Measurements from ENCODE around the gene CD58.
"Not testable (repeated sequence)": the region's sequence is repeated elsewhere in the genome, so short reads cannot be mapped to it uniquely, and the experiment has no call there.

Gene CD58

DNA sequence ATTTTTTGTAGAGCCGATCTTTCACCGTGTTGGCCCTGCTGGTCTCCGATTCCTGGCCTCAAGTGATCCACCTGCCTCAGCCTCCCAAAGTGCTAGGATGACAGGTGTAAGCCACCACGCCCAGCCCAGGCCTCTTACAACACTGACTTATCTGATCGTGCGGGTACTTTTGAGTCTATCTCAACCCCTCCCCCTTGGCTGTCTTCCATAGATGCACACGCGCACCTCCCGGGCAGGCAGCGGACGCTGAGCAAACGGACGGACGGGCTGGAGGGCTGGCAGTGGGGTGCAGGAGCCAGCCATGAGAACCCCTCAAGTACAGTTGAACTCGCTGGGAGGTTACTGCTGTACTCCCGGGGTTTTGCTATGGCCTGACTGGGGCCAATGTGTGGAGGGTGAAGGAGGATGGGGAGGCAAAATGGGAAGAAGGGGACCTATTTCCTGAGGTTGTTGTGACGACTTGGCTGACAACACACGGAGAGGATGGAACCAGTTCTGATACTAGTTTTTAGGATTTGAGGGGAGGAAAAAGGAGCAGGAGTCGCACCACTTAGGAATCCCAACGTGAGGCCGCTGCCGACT is 959 bp downstream of the CD58 start:
- peak; percentile 62 for DNase-seq

GRCh38 chr1:116569381-116569670 is 1.5 kb downstream of the CD58 start:
- no peak for DNase-seq

GRCh38 chr1:116568662-116569380 is 2.0 kb downstream of the CD58 start:
- DNase-seq: no peak

DNA sequence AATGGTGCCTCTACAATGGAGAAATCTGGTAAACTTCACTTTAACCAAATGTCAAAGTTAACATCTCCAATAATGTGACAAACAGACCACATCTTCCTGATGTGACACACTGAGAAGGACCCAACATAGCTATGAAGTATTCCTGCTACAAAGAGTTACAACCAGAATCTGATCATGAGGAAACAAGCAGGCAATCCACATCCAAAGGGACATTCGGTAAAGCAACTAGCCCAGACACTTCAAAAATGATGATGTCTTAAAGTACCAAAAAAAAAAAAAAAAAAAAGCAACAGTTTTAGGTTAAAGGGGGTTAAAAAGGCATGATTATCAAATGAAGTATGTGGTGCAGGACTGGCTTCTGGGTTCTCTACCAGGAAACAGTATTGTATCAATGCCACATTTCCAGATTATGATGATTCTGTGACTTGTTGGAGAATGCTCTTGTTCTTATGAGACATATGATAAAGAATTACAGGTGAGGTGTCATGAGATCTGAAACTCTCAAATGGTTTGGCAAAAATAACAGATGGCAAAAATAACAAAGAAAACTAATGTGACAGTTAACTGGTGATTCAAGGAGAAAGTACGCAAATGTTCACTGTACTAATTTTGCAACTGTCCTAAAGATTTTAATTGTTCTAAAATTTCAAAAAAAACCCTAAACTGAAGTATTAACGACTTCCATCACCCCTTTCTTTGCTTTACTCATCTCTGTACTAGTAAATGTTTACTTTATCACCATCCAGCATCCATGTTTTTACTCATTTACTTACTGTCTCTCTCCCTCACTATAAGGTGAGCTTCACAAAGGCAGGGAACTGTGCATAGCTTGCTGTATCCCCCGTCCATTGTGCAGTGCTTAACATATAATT is 2.8 kb downstream of the CD58 start:
- no peak for DNase-seq

GRCh38 chr1:116565222-116565621 is 5.6 kb downstream of the CD58 start:
- no peak for DNase-seq

- no peak for DNase-seq
Measured at GRCh38 chr1:116564426-116564825, 6.4 kb downstream of the CD58 start.

- DNase-seq: not testable (repeated sequence)
Measured at GRCh38 chr1:116562465-116562864, 8.4 kb downstream of the CD58 start.

GRCh38 chr1:116561563-116561962 is 9.3 kb downstream of the CD58 start:
- no peak for DNase-seq

GRCh38 chr1:116560704-116561490 is 9.9 kb downstream of the CD58 start:
- DNase-seq: no peak

DNA sequence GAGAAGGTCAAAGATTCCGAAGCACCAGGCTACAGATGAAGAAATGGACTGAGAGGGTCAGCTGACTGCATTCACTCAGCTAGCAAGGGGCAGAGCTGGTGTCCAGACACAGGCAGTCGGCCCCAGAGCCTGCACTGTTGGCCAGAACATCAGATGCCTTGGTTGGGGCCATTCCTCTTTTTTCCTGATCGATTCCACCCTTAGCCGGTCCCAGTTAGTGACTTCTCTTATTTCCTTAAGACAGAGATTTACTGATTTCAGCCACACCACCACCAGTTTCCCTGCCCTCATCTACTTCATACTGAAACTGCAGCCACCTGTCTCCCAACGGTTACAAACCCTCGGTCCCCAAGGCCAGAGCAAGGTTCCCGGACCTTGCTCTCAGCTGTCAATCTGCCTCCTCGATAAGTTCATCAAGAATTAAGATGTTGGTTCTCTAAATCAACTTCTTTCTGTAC is 11.5 kb downstream of the CD58 start:
- DNase-seq: no peak

DNA sequence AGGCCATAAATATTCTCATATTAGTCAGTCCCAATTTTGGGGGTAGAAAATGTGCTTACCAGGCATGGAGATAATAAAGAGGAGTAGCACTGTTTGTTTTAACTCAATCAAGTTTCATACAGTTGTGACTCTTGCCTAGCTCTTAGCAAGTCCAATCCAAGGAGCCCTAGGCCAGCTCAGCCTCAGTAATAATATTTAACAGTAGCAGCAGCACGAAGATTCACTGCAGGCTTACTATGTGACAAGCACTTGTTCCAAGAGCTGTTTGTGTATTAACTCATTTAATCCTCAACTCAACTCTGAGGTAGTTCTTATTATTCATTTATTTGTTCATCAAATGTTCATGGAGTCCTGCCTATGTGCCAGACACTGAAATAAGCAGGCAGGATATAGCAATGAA is 12.3 kb downstream of the CD58 start:
- no peak for DNase-seq

GRCh38 chr1:116558140-116558549 is 12.7 kb downstream of the CD58 start:
- no peak for DNase-seq

- no peak for DNase-seq
Measured at GRCh38 chr1:116557323-116557878, 13.4 kb downstream of the CD58 start.

DNA sequence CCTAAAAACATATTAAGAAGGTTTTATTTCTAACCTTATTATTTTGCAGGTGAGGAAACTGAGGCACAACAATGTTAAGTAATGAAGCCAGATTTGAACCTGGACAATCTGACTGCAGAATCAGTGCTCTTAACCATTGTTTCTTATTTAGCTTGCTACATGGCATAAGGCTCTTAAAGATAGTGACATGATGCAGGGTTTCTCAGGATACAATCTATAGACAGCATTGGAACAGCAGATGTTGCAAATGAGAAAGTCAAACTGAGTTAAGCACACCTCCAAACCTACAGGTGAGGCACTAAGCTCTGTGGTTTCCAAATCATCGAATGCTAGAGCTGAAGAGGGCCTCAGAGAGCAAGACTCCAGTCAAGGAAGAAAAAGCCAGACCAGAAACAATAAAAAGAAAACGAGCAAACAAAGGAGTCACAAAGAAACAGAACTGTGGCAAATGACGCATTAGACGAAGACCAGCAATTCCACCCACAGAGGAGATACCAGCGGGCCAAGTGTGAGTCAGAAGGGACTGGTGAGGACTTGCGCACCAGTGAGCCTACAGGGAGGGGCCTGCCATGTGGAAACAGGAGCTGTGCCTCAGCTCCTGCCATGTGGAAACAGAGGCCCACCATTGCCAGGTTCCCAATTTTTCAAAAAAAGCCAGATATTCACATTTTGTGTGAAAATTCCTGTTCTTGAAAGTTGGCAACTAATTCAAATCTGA is 14.4 kb downstream of the CD58 start:
- DNase-seq: peak; percentile 63

GRCh38 chr1:116554924-116555323 is 15.9 kb downstream of the CD58 start:
- DNase-seq: no peak

- DNase-seq: no peak
Measured at GRCh38 chr1:116553386-116554115, 17.3 kb downstream of the CD58 start.

- no peak for DNase-seq
Measured at GRCh38 chr1:116546354-116546977, 24.4 kb downstream of the CD58 start.

GRCh38 chr1:116545359-116545705 is 25.5 kb downstream of the CD58 start:
- DNase-seq: no peak

- no peak for DNase-seq
Measured at GRCh38 chr1:116544588-116545358, 26.1 kb downstream of the CD58 start.

DNA sequence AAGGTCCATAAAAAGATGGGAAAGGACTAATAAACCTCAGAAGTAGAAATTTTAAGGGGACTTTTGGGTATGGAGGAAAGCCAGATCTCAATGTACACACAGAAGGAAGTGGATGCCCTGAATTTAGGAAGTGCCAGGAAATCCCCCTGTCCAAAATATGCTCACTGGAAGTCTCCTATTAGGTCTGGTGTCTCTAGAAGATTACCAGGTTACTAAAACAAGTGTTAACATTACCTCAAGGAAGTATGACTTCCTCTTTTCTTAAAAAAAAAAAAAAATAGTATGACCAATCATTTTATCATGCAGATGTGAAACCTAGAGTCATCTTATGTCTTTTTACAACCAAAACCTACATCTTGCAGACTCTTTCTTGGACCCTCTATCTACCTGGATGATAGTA is 30.7 kb downstream of the CD58 start:
- DNase-seq: no peak
